Muscle of back (tissue), 11 donors: ENCODE measurements around the gene SCNN1B. TPM values are rescaled to one million over a fixed set of nuclear protein-coding genes. Genes with fewer than 3 reads are reported as not detected.

Source experiments
- DNase-seq, 3 donors: peaks; one replicate each; pipeline versions ENCODE4 v3.0.0 to v3.0.0-alpha.2; 2013
- polyA plus RNA-seq, 10 donors: library from polyadenylated mRNA; unstranded; fragments of 120-200 nt; gene quantifications; one replicate each; pipeline ENCODE4 v1.2.1, GENCODE V29; 2013; ENCODE audit not compliant: insufficient read length in 10 of 10

Gene SCNN1B
- polyA plus RNA-seq, 10 donors, result 0.12 to 1.9 (median 0.24) TPM; not detected in 2

DNA sequence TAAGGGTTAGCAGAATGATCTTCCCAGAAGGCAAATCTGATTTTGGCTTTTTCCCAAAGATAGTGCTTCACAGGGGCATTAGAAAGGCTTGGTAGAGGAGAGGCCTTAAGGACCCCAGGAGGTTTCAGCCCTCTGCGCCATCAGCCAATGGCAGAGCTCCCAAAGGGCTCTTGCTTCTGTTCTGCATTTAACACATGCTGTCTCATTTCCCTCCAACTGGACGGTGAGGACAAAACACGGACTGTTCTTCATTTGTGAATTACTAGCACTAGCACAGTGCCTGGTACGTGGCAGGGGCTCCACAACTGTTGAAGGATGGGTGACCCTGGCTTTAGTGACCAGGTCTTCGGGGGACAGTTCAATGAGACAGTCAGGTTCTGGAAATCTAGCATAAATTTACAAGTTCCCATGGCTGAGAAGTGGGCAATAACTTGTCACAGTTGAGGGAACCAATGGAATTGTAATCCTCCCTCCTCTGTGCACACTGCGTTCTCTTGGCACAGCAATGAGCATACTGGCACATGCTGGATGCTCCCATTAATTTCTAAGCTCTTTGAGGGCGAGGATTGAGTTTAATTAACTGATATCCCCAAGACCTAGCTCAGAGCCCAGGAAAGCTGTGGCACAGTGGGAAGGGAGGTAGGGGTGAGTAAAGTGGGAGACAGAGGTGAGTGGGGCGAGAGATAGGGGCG lies 105.5 kb downstream of the SCNN1B start:
- DNase-seq, result no peak

GRCh38 chr16:23408242-23408822 lies 106.2 kb downstream of the SCNN1B start:
- DNase-seq, result no peak

DNA sequence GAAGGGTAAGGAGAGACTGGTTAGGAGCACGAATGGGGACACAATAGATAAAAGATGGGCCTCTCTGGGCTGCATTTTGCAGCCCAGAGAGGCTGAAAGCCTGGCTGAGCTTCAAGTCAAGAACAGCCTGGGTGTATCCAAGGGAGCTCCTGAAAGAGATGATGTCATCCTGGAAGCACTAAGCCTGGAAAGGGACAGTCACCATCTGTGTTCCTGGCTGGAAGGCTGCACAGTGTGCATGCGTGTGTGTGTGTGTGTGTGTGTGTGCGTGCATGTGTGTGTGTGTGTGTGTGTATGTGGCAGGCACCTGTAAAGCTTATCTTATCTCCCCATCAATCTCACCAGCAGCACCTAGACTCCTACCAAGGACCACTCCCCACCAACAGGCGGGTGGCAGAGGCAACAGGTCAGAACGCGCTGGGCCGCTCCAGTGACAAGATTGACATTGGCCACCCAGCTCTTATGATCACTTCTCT lies 106.8 kb downstream of the SCNN1B start:
- peak; percentile 75 to 86 (median 82) for DNase-seq

- DNase-seq, result no peak
These were observed 107.4 kb downstream of the SCNN1B start for GRCh38 chr16:23409522-23409921.

DNA sequence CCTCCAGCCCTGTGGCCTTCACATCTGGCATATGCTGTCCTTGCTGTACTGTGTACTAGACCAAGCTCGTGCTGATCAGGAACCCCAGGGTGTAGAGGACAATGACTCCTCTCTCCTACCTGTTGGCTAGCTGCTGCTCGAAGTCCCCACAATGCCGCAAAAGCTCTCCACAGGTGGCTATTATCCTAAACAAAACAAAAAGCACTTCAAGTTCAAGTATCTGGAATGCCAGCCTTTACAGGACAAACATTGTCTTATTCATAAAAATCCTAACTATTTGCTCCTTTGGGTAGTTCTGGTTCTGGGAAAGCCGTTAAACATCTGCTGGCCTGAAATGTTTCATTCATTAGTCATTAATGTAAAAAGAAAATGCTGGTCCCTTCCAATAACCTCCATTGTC lies 108.1 kb downstream of the SCNN1B start:
- DNase-seq, result no peak

DNA sequence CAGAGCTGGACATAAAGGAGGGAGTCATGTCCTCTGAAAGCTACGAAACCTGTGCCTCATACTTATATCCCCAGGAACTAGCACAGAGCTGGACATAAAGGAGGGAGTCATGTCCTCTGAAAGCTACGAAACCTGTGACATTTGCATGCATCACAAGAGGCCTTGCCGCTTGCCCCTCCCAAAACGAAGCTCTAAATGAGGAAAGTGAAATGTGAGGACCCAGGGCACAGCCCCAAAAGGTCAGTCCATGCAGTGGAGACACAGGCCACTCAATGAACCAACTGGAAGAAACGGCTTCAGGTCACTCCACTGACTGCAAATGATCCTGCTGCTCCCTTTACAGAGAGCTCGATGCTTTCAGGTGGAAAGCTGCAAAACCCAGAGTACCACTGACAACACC lies 112.6 kb downstream of the SCNN1B start:
- no peak for DNase-seq

GRCh38 chr16:23416816-23417215 lies 114.7 kb downstream of the SCNN1B start:
- no peak for DNase-seq

GRCh38 chr16:23420011-23420410 lies 117.9 kb downstream of the SCNN1B start:
- peak in 2 of 3 donors; percentile 16 to 45 for DNase-seq

GRCh38 chr16:23423496-23424049 lies 121.5 kb downstream of the SCNN1B start:
- DNase-seq, result peak; percentile 37 to 88 (median 61)

DNA sequence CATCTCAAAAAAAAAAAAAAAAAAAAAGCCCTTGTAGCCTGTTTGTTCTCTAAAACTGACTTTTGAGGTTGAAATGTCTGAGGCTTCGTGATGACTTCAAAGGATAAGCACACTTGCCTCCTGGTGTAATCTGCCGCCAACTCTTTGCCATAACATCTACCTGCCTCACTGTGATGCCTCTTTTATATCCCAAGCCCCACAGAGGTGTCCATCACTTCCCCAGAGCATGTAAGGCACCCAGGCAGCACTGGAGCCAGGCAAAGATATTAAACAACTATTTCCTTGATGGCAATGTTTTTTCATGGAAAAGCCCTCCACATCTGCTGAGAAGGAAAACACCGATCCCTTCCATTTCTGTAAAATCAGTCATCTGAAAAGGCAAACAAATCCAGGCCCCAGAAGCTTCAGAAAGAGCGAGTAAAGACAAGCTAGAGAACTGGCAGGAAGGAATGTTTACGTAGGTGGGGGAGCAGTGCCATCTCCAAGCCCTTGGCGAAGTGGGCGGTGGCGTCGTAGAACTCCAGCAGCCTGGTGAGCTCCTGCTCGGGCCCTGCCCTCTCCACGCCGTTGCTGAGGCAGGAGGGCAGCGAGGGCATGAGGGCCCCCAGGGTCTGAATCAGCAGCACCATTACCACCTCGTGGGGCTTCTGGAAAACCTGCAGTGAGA lies 122.3 kb downstream of the SCNN1B start:
- DNase-seq, result no peak

- DNase-seq, result no peak
These were observed 126.2 kb downstream of the SCNN1B start for GRCh38 chr16:23428351-23428750.

Other genes starting within 250 kb of the SCNN1B start
- 1 to 10 TPM; 4.7 to 8.2 (median 6.4) TPM for gene USP31, start 152.8 kb upstream of the SCNN1B start, polyA plus RNA-seq
- under 1 TPM in 2 of 10 donors, not detected in 8; 0.16 to 0.50 TPM for gene SCNN1G, start 119.6 kb upstream of the SCNN1B start, polyA plus RNA-seq
- gene COG7, start 150.9 kb downstream of the SCNN1B start, polyA plus RNA-seq, result 10 to 100 TPM in 8 of 10 donors, 1 to 10 TPM in 2; 9.9 to 19.7 (median 12.4) TPM
- gene GGA2, start 208.2 kb downstream of the SCNN1B start, polyA plus RNA-seq, result 100 to 1,000 TPM in 6 of 10 donors, 10 to 100 TPM in 4; 78.5 to 139 (median 102) TPM